HG02759 (cell line): ENCODE data around the gene PSMD12.
"Not testable (repeated sequence)": the region's sequence is repeated elsewhere in the genome, so short reads cannot be mapped to it uniquely, and the experiment has no call there.

Experiments used
- ATAC-seq: cut with Tn5 transposase; IDR thresholded peaks from one replicate; pipeline ENCODE4 v1.9.1; 2021; ENCODE audit warnings: mild to moderate bottlenecking, moderate library complexity; ENCODE audit not compliant: unreplicated experiment

The PSMD12 gene

GRCh38 chr17:67359960-67360791 is 6.2 kb downstream of the PSMD12 start:
- no peak for ATAC-seq

GRCh38 chr17:67358612-67359011 is 7.8 kb downstream of the PSMD12 start:
- ATAC-seq: no peak

- ATAC-seq: no peak
Observed at GRCh38 chr17:67353929-67354574, 12.3 kb downstream of the PSMD12 start.

GRCh38 chr17:67353161-67353560 is 13.2 kb downstream of the PSMD12 start:
- ATAC-seq: no peak

GRCh38 chr17:67349420-67349819 is 17.0 kb downstream of the PSMD12 start:
- no peak for ATAC-seq

GRCh38 chr17:67347826-67348225 is 18.6 kb downstream of the PSMD12 start:
- no peak for ATAC-seq

GRCh38 chr17:67343237-67343636 is 23.1 kb downstream of the PSMD12 start:
- no peak for ATAC-seq

GRCh38 chr17:67338353-67338752 is 28.0 kb downstream of the PSMD12 start:
- ATAC-seq: not testable (repeated sequence)

GRCh38 chr17:67336859-67337258 is 29.5 kb downstream of the PSMD12 start:
- no peak for ATAC-seq

- ATAC-seq: no peak
Observed at GRCh38 chr17:67335245-67335835, 31.0 kb downstream of the PSMD12 start.

GRCh38 chr17:67332162-67332508 is 34.2 kb downstream of the PSMD12 start:
- ATAC-seq: not testable (repeated sequence)

GRCh38 chr17:67331381-67332161 is 34.8 kb downstream of the PSMD12 start:
- not testable (repeated sequence) for ATAC-seq

- no peak for ATAC-seq
Observed at GRCh38 chr17:67328026-67328425, 38.4 kb downstream of the PSMD12 start.

- ATAC-seq: not testable (repeated sequence)
Observed at GRCh38 chr17:67326959-67327745, 39.2 kb downstream of the PSMD12 start.

GRCh38 chr17:67326440-67326839 is 39.9 kb downstream of the PSMD12 start:
- no peak for ATAC-seq

GRCh38 chr17:67324330-67324729 is 42.0 kb downstream of the PSMD12 start:
- ATAC-seq: no peak

- no peak for ATAC-seq
Observed at GRCh38 chr17:67323445-67323844, 42.9 kb downstream of the PSMD12 start.

GRCh38 chr17:67322042-67322787 is 44.2 kb downstream of the PSMD12 start:
- no peak for ATAC-seq

GRCh38 chr17:67321486-67321885 is 44.9 kb downstream of the PSMD12 start:
- not testable (repeated sequence) for ATAC-seq

- ATAC-seq: no peak
Observed at GRCh38 chr17:67316781-67317180, 49.6 kb downstream of the PSMD12 start.
